GM18502 (cell line): ENCODE results near the gene GPBAR1.
"Not testable (repeated sequence)": the region's sequence is repeated elsewhere in the genome, so short reads cannot be mapped to it uniquely, and the experiment has no call there.

Experiments
- ATAC-seq: cut with Tn5 transposase; IDR thresholded peaks from one replicate; pipeline ENCODE4 v1.9.1; 2021; ENCODE audit warnings: mild to moderate bottlenecking; ENCODE audit not compliant: unreplicated experiment, poor library complexity

Gene GPBAR1

DNA sequence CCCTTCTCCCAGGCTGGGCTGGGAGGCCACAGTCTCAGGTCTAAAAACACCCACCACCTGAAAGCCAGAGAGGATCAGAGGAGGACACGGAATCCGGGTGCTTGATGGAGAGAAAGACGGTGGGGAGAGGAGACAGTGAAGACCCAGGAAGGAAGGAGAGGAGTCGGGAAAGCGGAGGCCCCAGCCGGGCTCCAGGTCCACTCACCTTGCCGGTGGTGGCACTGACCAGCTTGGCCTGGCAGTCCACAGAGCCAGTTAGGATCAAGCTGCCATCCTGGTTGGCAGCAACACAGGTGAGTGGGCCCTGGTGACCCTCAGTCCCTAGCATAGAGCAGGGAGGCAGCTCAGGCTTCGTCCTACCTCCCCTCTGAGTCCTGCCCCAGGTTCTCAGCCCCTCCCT, 4.8 kb downstream of the GPBAR1 start:
- ATAC-seq, result no peak

DNA sequence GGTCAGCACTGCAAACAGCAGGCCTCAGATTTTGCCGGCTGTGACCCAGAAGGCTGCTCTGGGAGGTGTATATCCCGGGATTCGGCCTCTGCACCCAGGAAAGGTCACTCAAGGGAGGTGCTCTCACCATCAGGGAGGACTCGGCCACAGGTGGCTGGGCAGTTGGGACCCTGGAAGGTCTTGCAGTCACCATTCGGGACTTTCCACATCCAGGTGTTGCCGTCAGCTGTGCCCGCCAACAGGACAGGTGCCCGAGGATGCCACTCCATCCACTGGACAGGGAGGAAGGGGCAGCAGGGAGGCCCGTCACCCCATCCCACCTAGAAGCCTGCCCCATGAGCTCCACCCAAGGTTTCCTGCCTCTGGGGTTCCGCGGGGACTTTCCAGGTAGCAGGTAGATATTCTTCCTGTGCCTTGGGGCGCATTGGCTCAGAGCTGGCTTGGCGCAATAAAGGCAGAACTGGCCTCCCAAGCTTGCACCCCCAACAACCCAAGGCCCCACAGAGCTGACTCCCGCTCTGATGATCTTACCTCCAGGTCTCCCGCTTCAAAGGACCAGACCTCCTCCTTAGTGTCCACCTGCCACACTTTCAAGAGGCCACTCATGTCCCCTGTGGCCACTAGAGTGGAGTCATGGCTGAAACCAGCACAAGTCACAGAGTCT, 5.6 kb downstream of the GPBAR1 start:
- no peak for ATAC-seq

DNA sequence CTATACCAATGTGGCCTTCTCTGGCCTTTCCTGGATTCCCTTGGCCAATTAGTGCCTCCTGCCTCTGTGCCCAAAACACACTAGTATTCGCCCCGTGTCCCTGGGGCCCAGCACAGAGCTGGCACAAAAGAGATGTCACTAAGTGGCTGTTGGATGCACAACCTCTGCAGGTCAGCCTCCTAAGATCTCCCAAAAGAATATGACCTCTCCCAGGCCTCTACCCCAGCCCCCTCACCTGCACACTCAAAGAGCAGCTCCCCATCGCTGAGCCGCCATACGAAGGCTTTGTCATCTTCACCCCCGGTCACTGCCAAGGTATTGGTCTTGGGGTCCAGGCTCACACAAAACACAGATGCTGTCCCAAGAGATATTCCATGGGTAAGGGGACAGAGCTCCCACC, 6.4 kb downstream of the GPBAR1 start:
- no peak for ATAC-seq

DNA sequence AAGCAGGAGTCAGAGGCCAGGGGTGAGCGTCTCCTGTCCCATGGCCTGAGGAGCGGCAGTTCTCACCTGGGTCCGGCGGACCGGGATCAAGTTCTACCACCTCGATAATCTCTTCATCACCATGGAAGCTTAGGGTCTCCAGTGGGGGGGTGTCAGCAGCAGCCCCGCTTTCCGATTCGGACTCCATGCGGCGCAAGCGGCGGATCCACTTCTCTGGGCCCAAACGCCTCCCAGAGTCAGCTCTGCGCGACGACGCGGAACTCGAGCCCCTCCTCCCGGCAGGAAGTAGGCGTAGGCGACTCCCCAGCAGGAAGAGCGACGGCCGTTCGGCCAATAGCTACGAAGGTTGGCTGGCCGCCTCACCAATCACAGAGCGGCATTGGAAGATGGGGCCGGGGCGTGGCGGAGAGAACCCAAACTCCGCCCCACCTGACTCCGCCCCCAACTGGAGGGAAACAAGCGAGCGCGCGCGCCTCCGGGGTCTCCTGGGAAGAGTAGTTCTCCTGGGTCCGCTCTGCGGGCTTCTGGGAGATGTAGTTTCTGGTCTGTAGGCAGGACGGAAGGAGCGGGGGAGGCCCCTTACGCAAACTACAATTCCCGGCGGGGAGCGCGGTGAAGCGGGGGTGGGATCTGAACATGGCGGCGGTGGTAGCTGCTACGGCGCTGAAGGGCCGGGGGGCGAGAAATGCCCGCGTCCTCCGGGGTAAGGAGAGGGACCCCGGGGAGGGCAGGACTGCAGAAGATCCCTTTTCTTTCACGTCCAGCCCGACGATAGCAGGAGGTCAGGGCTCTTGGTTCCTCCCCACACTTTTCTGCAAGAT, 9.3 kb downstream of the GPBAR1 start, which contains the start of the genes AAMP and PNKD:
Gene AAMP (minus strand): TSS at position 238 of the 821 bp plus-strand sequence. CDS start 51 bp downstream, at position 187.
Gene PNKD (plus strand): TSS at position 620 of the 821 bp plus-strand sequence. CDS start 17 bp downstream, at position 637.
- peak; percentile 89 for ATAC-seq

DNA sequence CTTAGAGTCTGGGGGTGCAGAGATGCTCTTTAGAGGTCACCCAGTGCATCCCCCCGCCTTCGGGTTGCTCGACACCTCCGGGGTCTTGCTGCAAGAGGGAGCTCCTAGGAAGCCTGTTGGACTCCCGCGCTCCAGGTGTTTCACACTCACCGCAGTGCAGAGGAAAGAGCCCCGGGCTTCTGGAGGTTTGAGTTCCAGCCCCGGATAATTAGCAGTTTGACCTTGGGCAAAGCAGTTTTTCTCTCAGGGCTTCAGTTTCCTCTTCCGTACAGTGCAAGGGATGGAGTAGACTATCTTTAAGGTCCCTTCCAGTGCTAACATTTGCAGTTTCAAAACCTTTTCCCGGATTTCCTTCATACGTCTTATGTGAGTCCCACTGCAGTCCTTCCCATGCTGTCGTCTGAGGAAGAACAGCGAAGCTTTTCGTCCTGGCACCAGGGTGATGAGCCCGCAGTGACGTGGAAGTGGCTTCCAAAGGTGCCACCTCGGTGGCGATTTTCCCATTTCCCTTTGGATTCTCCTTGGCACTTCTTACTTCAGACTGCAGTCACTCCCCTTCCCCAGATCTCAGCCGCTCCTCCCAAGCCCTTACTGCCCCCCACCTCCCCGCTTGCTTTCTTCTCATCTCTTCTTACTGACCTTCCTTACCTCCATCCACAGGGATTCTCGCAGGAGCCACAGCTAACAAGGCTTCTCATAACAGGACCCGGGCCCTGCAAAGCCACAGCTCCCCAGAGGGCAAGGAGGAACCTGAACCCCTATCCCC, 10.1 kb downstream of the GPBAR1 start:
- no peak for ATAC-seq

DNA sequence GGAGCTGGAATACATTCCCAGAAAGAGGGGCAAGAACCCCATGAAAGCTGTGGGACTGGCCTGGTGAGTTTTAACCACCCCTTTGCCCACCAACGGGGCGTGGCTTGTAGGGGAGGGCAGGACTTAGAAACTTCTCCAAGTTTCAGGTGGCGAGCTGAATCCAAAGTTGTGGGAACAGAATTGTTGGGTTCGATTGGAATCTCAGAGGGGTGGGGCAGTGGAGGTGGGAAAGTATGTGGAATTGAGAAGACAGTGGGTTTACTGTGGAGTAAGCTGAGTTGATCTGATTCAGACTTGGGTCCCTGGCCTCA, 10.6 kb downstream of the GPBAR1 start:
- no peak for ATAC-seq

DNA sequence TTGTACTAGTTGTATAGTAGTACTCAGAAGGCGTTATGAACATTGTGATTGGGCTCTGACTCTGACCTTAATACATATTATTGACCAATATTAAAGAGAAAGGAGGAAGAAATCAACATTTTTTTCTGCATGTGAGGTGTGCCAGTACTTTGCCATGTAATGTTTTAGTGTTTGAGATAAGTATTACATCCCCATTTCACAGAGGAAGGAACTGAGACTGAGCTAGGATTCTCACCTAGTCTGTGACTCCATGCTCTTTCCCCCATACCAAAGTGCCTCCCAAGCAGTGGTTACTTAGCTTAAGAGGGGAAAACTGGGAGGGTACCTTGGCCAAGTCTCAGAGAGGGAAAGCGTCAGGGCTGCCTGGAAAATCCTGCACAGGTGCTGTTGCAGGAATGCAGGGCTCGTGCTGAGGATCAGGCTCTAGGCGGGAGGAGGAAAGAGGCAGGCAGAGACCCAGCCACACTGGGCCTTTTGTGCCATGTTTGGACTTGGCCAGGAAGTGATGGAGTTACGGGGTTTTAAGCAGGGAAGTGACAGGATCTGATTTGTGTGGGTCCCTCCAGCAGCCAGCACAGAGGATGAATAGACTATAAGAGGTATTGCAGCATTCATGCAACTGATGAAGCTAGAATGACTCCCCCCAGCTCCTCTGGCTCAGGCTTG, 11.2 kb downstream of the GPBAR1 start:
- ATAC-seq, result no peak

DNA sequence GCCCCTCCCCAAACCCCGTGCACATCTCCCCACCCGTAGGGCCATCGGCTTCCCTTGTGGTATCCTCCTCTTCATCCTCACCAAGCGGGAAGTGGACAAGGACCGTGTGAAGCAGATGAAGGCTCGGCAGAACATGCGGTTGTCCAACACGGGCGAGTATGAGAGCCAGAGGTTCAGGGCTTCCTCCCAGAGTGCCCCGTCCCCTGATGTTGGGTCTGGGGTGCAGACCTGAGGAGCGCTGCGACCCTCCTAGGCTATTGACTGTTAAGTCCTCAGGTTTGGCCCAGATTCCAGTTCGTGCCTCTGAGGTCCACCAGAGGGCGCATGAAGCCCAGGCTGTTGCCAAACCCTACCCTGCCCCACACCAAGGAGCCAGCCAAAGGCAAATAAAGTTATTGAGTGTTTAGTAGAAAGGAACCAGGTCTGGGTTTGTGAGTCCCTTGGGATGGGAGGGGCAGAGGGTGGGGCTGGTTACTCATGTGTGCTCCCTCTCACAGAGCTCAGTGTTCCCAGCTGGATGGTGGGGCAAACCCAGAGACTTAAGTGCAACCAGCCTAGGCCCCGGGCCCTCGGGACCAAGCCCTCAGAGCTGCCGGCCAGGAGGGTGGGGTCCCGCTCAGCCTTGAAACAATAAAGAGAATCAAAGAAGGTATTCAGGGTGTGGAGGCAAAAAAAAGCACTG, 11.9 kb downstream of the GPBAR1 start:
- peak; percentile 27 for ATAC-seq

DNA sequence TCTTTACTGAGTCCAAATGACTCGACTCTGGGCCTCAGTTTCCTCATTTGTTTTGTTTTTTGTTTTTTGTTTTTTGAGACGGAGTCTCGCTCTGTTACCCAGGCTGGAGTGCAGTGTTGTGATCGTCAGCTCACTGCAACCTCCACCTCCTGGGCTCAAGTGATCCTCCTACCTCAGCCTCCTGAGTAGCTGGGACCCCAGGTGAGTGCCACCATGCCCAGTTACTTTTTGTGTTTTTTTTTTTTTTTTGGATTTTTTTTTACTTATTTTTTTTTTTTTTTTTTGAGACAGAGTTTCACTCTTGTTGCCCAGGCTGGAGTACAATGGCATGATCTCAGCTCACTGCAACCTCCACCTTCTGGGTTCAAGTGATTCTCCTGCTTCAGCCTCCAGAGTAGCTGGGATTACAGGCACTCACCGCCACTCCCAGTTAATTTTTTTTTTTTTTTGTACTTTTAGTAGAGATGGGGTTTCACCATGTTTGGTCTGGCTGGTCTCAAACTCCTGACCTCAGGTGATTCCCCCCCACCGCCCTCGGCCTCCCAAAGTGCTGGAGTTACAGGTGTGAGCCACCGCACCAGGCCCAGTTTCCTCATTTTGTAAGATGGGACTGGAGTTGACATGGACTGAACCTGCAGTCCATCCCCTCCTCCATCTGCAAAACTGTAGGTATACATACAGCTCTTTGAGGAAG, 12.5 kb downstream of the GPBAR1 start:
- ATAC-seq, result not testable (repeated sequence)

DNA sequence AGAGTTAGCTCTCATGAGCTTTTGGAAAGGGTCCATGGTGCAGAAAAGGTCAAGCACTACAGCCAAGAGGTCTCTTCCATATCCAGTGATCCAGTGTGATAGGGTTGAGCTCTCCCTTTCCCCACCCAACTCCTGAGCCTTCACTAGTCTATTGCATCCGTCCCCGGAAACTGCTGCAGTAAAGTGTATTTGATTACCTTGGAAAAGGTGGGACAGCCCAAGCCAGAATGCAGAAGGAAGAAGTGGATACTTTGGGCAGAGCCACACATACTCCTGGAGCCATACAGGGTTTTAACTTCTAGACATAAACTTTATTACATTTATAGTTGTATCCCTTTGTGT, 13.1 kb downstream of the GPBAR1 start:
- ATAC-seq, result no peak

DNA sequence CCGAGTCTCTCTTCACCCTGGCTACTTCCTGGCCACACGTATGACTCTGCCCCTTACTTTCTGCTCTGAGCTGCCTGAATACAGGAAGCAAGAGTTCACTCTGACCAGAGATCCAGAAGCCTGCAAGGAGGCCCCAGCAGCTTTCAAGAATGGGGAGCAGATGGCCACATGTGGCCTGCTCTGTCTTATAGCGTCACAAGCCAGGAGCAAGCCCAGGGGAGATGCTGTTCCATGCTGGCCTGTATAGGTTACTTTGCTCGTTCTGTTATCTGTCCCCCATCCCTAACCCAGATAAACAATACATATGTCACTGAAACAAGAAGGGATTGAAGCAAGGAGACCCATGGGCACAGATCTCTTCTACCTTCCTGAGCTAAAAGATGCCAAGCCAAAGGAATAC, 13.8 kb downstream of the GPBAR1 start:
- no peak for ATAC-seq

DNA sequence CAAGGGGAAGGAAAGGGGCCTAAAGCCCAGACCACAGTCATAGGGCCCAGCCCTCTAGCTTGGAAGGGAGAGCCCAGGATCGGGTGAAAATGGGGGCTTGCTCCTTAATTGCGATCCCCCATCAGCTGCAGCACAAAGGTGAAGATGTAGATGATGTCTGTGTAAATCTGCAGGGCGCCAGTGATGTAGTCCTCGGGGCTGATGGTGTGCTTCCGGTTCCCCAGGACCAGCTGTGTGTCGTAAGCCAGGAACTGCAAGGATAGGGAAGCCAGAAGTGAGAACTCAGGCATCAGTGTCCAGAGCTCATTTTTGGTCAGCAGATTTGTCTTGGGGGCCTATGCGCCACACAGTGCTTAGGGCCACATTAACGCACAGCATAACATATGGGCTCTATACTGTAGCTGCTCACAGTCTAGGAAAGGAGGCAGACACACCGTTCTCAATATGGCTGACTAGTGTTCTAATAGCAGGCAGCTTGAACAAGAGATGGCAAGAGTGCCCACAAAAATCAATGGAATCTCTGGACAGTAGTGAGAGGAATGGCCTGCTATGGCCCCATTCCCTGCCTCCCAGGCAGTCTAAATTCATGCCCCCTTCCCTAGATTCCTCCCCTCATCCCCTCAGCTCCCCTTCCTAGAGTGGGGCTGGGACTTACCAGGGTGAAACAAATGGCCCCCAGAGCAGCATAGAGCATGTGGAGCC, 14.7 kb downstream of the GPBAR1 start:
- no peak for ATAC-seq

DNA sequence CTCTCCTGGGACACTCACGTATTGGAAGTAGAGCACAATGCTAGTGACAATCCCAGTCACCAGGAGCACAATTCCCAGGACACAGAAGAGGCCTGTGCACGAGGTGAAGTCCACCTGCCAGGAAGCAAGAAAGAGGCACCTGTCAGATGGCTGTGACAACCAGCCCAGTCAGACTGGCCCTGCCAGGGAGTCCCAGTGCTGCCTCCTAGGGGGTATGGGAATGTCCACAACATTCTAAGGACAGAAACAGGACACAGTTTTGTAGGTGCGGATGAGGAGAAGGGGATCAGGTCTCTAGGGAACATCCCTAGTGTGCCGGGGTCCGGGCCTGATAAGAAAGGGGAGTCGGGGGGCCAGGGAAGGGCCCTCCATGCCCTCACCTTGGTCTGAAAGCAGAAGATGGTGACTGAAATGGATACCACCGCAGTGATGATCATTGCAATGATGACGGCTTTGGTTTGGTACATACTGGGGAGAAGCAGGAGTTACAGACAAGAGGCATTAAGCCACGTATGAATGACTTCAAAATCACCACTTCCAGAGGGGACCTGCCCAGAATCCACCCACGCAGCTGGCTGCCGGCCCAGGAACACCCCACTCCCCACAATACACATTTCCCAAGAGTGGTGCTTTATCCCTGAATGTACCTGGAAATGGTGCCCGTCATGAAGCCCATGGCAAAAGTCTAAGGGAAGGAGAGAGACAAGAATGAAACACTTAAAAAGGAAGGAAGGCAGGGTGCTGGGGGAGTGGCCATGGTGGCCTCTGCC, 16.4 kb downstream of the GPBAR1 start:
- no peak for ATAC-seq

DNA sequence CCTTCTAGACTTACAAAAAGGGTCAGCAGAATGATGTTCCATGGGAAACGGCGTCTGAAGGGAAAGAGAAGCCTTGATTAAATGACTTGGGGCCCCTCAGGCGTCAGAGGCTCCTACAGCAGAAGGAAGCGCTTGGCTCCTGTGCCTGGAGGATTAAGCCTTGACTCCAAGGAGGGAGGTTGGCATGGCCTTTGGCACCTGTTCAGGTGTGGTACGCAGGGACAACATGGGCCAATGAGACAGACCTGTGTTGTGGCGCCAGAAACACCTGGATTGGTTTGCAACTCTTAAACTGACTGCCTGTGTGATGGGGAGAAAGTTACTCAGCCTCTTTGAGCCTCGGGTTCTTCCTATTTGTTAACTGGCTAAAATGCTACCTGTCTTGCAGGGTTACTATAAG, 17.1 kb downstream of the GPBAR1 start:
- ATAC-seq, result no peak

DNA sequence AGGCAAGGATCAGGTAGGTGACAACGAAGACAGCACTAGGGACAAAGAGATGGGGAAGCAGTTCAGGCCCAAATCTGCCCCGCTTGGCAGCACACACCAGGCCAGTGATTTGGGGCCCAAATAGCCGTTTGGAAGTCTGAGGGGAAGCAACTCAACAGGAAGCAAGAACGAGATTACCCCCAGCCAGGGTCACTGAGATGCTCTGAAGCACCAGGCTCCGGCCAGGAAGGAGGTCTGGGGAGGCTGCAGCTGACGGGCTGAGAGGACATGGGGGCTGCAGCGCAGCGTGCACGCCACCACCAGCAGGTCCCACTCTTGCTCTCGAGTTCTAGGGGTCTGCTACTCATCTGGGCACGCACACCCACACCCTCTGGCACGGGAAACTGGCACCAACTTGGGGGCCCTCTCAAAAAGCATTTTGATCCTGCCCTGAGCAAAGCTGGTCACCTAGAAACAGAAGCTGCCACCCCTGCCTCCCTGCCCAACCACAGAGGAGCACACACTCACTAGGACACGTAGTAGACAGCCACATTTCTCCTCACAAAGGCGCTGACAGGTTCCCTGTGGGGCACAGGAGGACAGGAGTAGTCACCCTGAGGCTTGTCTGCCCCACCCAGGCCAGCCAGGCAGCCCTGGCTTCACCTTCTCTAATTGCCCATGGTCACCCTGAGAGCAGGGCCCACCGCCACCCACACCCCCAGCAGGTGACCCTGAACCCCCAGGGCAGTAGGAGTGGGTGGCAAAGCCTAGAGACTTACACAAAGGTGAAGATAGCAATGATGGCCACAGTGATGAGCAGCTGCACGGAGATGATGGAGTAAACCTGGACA, 17.9 kb downstream of the GPBAR1 start:
- no peak for ATAC-seq

DNA sequence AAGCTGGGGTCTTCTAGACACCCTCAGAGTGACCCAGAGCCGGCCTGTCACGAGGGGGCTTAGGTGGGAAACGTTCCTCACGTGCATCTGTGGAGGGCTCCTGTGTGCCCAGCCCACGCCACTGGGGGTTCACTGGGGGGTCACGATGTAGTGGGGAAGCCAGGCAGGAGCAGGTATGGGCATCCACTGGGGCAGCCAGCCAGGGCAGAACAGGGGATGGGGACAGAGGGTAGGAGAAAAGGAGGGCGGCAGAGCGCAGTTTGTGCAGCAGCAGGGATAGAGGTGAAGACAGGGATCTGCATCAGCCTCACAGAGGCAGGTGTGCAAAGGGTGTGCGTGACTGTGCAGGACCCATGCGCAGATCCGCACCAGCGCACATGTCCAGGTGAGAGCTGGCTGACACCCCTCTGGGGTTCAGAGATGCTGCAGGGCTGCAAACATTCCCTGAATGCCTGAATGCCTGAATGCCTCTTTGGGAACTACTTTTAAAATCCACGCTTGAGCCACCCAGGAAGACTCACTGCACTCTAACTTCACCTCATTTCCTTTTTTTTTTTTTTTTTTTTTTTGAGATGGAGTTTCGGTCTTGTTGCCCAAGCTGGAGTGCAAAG, 19.6 kb downstream of the GPBAR1 start:
- ATAC-seq, result no peak

DNA sequence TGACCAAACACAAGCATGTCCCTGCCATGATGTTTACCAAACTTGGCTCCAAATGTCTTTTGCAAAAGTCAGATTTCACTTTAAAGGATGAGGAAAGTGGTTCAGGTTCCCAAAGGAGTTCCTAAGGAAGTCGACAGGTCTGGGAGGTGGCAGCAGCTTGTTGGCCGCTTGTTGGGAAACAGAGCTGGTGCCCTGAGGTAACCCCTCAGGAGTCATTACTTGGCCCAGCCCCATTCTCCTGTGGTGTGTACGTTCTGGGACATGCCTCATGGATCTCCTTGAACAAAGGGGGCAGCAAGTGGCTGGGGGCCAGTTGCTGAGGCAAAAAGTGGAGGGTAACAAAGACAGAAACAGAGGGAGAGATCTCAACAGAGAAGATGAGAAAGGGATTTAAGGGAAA, 20.6 kb downstream of the GPBAR1 start:
- ATAC-seq, result no peak
